GM12878 (cell line): ENCODE results near the gene SORCS2.

Experiments used
- CBX5 ChIP-seq: sonication (generic); IDR thresholded peaks from 2 replicates; pipeline ENCODE4 v1.6.1; 2016; ENCODE audit warnings: low read depth, moderate library complexity, mild to moderate bottlenecking, inconsistent platforms
- CTCF ChIP-seq, 3 experiments: IDR thresholded peaks in 2 of 3; conservative IDR thresholded peaks in 1 of 3; 2 replicates each; pipeline ENCODE4 v1.5.1; 2011; ENCODE audit warnings: low read depth in 3 of 3, low read length in 3 of 3, mild to moderate bottlenecking in 3 of 3, control low read depth in 2 of 3, moderate library complexity in 2 of 3, inconsistent platforms in 1 of 3, mixed read lengths in 1 of 3; ENCODE audit not compliant: control insufficient read depth in 2 of 3, insufficient read depth in 1 of 3; ENCODE audit errors: extremely low read depth in 1 of 3
- JUNB ChIP-seq: IDR thresholded peaks from 2 replicates; pipeline ENCODE4 v1.6.1; 2016; ENCODE audit warnings: antibody characterized with exemption, mild to moderate bottlenecking
- MEF2B ChIP-seq: fragments of 450-650 bp; IDR thresholded peaks from 2 replicates; pipeline ENCODE4 v1.6.1; 2018; ENCODE audit warnings: mild to moderate bottlenecking, moderate library complexity; ENCODE audit not compliant: partially characterized antibody, poor library complexity, severe bottlenecking
- NKRF ChIP-seq: fragments of 450-650 bp; conservative IDR thresholded peaks from 2 replicates; pipeline ENCODE4 v1.6.1; 2017; ENCODE audit warnings: mild to moderate bottlenecking, moderate library complexity
- SIN3A ChIP-seq: IDR thresholded peaks from 2 replicates; pipeline ENCODE4 v1.6.1; 2012; ENCODE audit warnings: low read depth, low read length, improper control_type of control experiment

GRCh38 chr4:7296661-7297335, 104.5 kb downstream of the SORCS2 start:
- TF ChIP-seq SIN3A (no peak), CTCF (IDR thresholded peaks at IDR 0.05 in 2 of 3, conservative IDR thresholded peaks at IDR 0.05 in 1 of 3; ENCODE audit: control insufficient read depth in 2 of 3, extremely low read depth in 1 of 3, insufficient read depth in 1 of 3, low read depth in 3 of 3, low read length in 3 of 3) (no peak), NKRF (no peak), JUNB (no peak), MEF2B (no peak), CBX5 (no peak)
